Mammary epithelial cell (primary cell): ENCODE data around the gene C6orf15.

Experiments used
- EZH2 ChIP-seq: IDR thresholded peaks from 2 replicates; pipeline ENCODE4 v1.6.1; 2012; ENCODE audit warnings: low read length, inconsistent platforms, borderline replicate concordance
- TF ChIP-seq, protein P1 (sequence below), 2 donors: IDR thresholded peaks in 1 of 2; conservative IDR thresholded peaks in 1 of 2; 2 replicates each; pipeline ENCODE4 v1.5.1; 2011 to 2012; ENCODE audit warnings: inconsistent platforms in 2 of 2, low read length in 2 of 2, mild to moderate bottlenecking in 2 of 2, control low read depth in 1 of 2, low read depth in 1 of 2; ENCODE audit not compliant: insufficient read depth in 1 of 2; ENCODE audit errors: extremely low read depth in 1 of 2

GRCh38 chr6:31110825-31111582 is 1.4 kb downstream of the C6orf15 start:
- TF ChIP-seq, protein P1, sequence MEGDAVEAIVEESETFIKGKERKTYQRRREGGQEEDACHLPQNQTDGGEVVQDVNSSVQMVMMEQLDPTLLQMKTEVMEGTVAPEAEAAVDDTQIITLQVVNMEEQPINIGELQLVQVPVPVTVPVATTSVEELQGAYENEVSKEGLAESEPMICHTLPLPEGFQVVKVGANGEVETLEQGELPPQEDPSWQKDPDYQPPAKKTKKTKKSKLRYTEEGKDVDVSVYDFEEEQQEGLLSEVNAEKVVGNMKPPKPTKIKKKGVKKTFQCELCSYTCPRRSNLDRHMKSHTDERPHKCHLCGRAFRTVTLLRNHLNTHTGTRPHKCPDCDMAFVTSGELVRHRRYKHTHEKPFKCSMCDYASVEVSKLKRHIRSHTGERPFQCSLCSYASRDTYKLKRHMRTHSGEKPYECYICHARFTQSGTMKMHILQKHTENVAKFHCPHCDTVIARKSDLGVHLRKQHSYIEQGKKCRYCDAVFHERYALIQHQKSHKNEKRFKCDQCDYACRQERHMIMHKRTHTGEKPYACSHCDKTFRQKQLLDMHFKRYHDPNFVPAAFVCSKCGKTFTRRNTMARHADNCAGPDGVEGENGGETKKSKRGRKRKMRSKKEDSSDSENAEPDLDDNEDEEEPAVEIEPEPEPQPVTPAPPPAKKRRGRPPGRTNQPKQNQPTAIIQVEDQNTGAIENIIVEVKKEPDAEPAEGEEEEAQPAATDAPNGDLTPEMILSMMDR (conservative IDR thresholded peaks at IDR 0.05 in 1 of 2, IDR thresholded peaks at IDR 0.05 in 1 of 2; ENCODE audit: extremely low read depth in 1 of 2, insufficient read depth in 1 of 2, low read depth in 1 of 2, low read length in 2 of 2) = no peak
- no peak for TF ChIP-seq EZH2
